Body of pancreas (tissue), 4 donors: ENCODE data around the gene AXL.

Experiments used
- POLR2A ChIP-seq, 3 donors: fragments of 450-650 bp; IDR thresholded peaks; one replicate each; pipeline ENCODE4 v1.6.1; 2016; ENCODE audit warnings: antibody characterized with exemption in 3 of 3, mild to moderate bottlenecking in 2 of 3
- TF ChIP-seq, protein P1 (sequence below), 7 experiments: fragments of 450-650 bp in 4 of 7; fragments of 200-600 bp in 3 of 7; sonication (generic) in 3 of 7; IDR thresholded peaks; one replicate each; pipeline ENCODE4 v1.5.1; 2016 to 2019; ENCODE audit warnings: antibody characterized with exemption in 7 of 7

DNA sequence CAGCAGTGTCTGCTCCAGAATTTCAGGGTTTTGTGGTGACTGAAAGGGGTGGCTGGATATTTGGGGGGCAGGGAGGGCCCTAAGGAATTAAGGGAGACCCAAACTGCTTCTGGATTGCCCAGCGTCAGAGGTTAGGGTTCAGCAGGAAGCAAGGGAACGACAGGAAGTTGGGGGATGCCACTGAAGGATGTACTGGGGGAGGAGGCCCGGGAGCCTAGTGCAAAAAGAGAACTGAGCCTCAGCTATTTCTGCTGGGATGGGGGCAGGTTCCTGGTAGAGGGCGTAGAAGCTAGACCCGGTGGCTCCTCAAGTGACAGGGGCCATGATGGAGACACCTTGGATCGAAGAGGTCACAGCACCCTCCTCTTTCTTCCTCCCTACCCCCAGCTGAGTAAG, 24.9 kb upstream of the AXL start:
- TF ChIP-seq POLR2A (IDR thresholded peaks at IDR 0.05) = no peak
- TF ChIP-seq, protein P1, sequence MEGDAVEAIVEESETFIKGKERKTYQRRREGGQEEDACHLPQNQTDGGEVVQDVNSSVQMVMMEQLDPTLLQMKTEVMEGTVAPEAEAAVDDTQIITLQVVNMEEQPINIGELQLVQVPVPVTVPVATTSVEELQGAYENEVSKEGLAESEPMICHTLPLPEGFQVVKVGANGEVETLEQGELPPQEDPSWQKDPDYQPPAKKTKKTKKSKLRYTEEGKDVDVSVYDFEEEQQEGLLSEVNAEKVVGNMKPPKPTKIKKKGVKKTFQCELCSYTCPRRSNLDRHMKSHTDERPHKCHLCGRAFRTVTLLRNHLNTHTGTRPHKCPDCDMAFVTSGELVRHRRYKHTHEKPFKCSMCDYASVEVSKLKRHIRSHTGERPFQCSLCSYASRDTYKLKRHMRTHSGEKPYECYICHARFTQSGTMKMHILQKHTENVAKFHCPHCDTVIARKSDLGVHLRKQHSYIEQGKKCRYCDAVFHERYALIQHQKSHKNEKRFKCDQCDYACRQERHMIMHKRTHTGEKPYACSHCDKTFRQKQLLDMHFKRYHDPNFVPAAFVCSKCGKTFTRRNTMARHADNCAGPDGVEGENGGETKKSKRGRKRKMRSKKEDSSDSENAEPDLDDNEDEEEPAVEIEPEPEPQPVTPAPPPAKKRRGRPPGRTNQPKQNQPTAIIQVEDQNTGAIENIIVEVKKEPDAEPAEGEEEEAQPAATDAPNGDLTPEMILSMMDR (IDR thresholded peaks at IDR 0.05) = no peak
